HepG2 (cell line): ENCODE results near the gene ZGRF1. TPM values are rescaled to one million over a fixed set of nuclear protein-coding genes. Genes with fewer than 3 reads are reported as not detected.

Experiments
- ATAC-seq: fragments of 200-7000 bp; cut with Tn5 transposase; 3 replicates; pipeline ENCODE4 v1.9.1; 2020; ENCODE audit warnings: mild to moderate bottlenecking, moderate library complexity
- BruUV-seq: library from RNA; stranded (reverse); fragments of 400-500 nt; replicated peaks from 2 replicates; lab custom pipeline; 2021; lab: Mats Ljungman, UMichigan
- CTCF ChIA-PET: fragments of 300-600 bp; formaldehyde crosslinking; extraction: SDS; loops from one replicate; lab custom pipeline; 2021; ENCODE audit warnings: low total read pairs, inconsistent platforms, low intra/inter-chr PET ratio; lab: Yijun Ruan, JAX
- POLR2A ChIA-PET: fragments of 350-600 bp; sonication (Branson Sonifier 250); formaldehyde crosslinking; loops from one replicate; lab custom pipeline; 2020; ENCODE audit warnings: antibody characterized with exemption, inconsistent platforms; lab: Yijun Ruan, JAX
- DNase-seq: peaks from one replicate; pipeline ENCODE4 v3.0.0-alpha.2; 2015; ENCODE audit warnings: low spot score
- FAIRE-seq: peaks from 3 replicates; lab custom pipeline; 2011; peaks lifted over from hg19 to GRCh38; lab: Jason Lieb, UNC
- H2AFZ ChIP-seq: one replicate; pipeline ENCODE4 v1.6.1; 2011; ENCODE audit warnings: low read length, inconsistent platforms
- H3K27ac ChIP-seq: fragments of 300-600 bp; 3 replicates; pipeline ENCODE4 v1.8.0; 2011; ENCODE audit warnings: mixed run types, mild to moderate bottlenecking, mixed read lengths, low read length, inconsistent platforms; ENCODE audit not compliant: insufficient read depth; ENCODE audit errors: extremely low read length
- H3K27me3 ChIP-seq, 2 experiments: fragments of 200-600 bp in 1 of 2; 2 replicates in 1 of 2; 3 replicates in 1 of 2; pipeline versions ENCODE4 v1.6.0 to v1.8.0; 2011; ENCODE audit warnings: low read length in 2 of 2, mild to moderate bottlenecking in 2 of 2, moderate library complexity in 2 of 2, inconsistent platforms in 1 of 2; ENCODE audit not compliant: insufficient read depth in 2 of 2, control insufficient read depth in 1 of 2
- H3K36me3 ChIP-seq, 2 experiments: fragments of 200-600 bp in 1 of 2; replicated peaks in 1 of 2; 2 replicates in 1 of 2; 3 replicates in 1 of 2; pipeline versions ENCODE4 v1.5.1 to v1.8.0; 2011; ENCODE audit warnings: low read length in 2 of 2, inconsistent platforms in 1 of 2; ENCODE audit not compliant: insufficient read depth in 2 of 2, control insufficient read depth in 1 of 2
- H3K4me1 ChIP-seq: 2 replicates; pipeline ENCODE4 v1.5.1; 2012; ENCODE audit warnings: low read length, inconsistent platforms; ENCODE audit not compliant: insufficient read depth
- H3K4me2 ChIP-seq: 2 replicates; pipeline ENCODE4 v1.6.0; 2011; ENCODE audit warnings: low read depth, low read length, inconsistent platforms
- H3K4me3 ChIP-seq, 3 experiments: fragments of 200-600 bp in 1 of 3; sonication (generic), shearing (Covaris generic) in 1 of 3; replicated peaks in 1 of 3; 2 replicates each; pipeline ENCODE4 v1.5.1; 2011 to 2016; ENCODE audit warnings: low read length in 3 of 3, inconsistent platforms in 2 of 3, low read depth in 2 of 3, mild to moderate bottlenecking in 2 of 3, control low read depth in 1 of 3, mixed read lengths in 1 of 3; ENCODE audit not compliant: insufficient read depth in 1 of 3
- H3K79me2 ChIP-seq: one replicate; pipeline ENCODE4 v1.6.1; 2011; ENCODE audit warnings: low read length, inconsistent platforms; ENCODE audit not compliant: insufficient read depth
- H3K9ac ChIP-seq: 2 replicates; pipeline ENCODE4 v1.6.0; 2011; ENCODE audit warnings: mild to moderate bottlenecking, low read depth, low read length, inconsistent platforms; ENCODE audit not compliant: insufficient read depth
- H3K9me3 ChIP-seq: 2 replicates; pipeline ENCODE4 v1.5.1; 2012; ENCODE audit warnings: mild to moderate bottlenecking, low read length
- H4K20me1 ChIP-seq: 2 replicates; pipeline ENCODE4 v1.6.0; 2011; ENCODE audit warnings: inconsistent platforms, mild to moderate bottlenecking, low read length, moderate library complexity; ENCODE audit not compliant: insufficient read depth
- ARNTL ChIP-seq: sonication (generic); formaldehyde crosslinking; IDR thresholded peaks from 2 replicates; pipeline ENCODE4 v1.4.0; 2020; ENCODE audit warnings: mild to moderate bottlenecking, missing genetic modification reagents
- CCDC6 ChIP-seq: sonication (generic); formaldehyde crosslinking; IDR thresholded peaks from 2 replicates; pipeline ENCODE4 v1.8.1; 2022; ENCODE audit warnings: mild to moderate bottlenecking, missing genetic modification reagents, moderate library complexity
- GZF1 ChIP-seq: sonication (generic); formaldehyde crosslinking; IDR thresholded peaks from 2 replicates; pipeline ENCODE4 v1.5.1; 2020; ENCODE audit warnings: mild to moderate bottlenecking, missing genetic modification reagents
- KAT8 ChIP-seq: IDR thresholded peaks from 2 replicates; pipeline ENCODE4 v1.6.1; 2016; ENCODE audit warnings: missing genetic modification reagents, missing compliant biosample characterization
- PRDM10 ChIP-seq: sonication (generic); formaldehyde crosslinking; IDR thresholded peaks from 2 replicates; pipeline ENCODE4 v1.4.0; 2020; ENCODE audit warnings: low read depth, missing genetic modification reagents
- RFX5 ChIP-seq: IDR thresholded peaks from 2 replicates; pipeline ENCODE4 v1.6.1; 2011; ENCODE audit warnings: low read depth, low read length, improper control_type of control experiment
- SMAD3 ChIP-seq: sonication (generic); formaldehyde crosslinking; IDR thresholded peaks from 2 replicates; pipeline ENCODE4 v1.4.0; 2020; ENCODE audit warnings: missing genetic modification reagents
- SMAD9 ChIP-seq: sonication (generic); formaldehyde crosslinking; IDR thresholded peaks from 2 replicates; pipeline ENCODE4 v1.5.1; 2020; ENCODE audit warnings: mild to moderate bottlenecking, missing genetic modification reagents
- ZFP1 ChIP-seq: IDR thresholded peaks from 2 replicates; pipeline ENCODE4 v1.6.1; 2016
- ZFP37 ChIP-seq: sonication (generic); formaldehyde crosslinking; IDR thresholded peaks from 2 replicates; pipeline ENCODE4 v1.4.0; 2020; ENCODE audit warnings: missing genetic modification reagents, borderline replicate concordance
- ZFYVE20 ChIP-seq: sonication (generic); formaldehyde crosslinking; IDR thresholded peaks from 2 replicates; pipeline ENCODE4 v1.8.0; 2023; ENCODE audit warnings: low read depth, mild to moderate bottlenecking, moderate library complexity, missing genetic modification reagents, borderline replicate concordance
- ZNF33B ChIP-seq: sonication (generic); formaldehyde crosslinking; IDR thresholded peaks from 2 replicates; pipeline ENCODE4 v1.5.1; 2020; ENCODE audit warnings: mild to moderate bottlenecking, missing genetic modification reagents
- ZNF501 ChIP-seq: sonication (generic); formaldehyde crosslinking; IDR thresholded peaks from 2 replicates; pipeline ENCODE4 v1.5.1; 2020; ENCODE audit warnings: mild to moderate bottlenecking, moderate library complexity, missing genetic modification reagents
- ZNF615 ChIP-seq: sonication (generic); formaldehyde crosslinking; IDR thresholded peaks from 2 replicates; pipeline ENCODE4 v1.5.0; 2020; ENCODE audit warnings: mild to moderate bottlenecking, missing genetic modification reagents, borderline replicate concordance
- ZNF644 ChIP-seq: IDR thresholded peaks from 2 replicates; pipeline ENCODE4 v1.6.1; 2016; ENCODE audit warnings: low read depth
- ZNF839 ChIP-seq: sonication (generic); formaldehyde crosslinking; IDR thresholded peaks from 2 replicates; pipeline ENCODE4 v1.4.0; 2020; ENCODE audit warnings: missing genetic modification reagents, mild to moderate bottlenecking, borderline replicate concordance
- WGBS: methylation state at CpG from one replicate; pipeline ENCODE4 v1.1.6; 2017; ENCODE audit warnings: low lambda C conversion rate; 5-methylcytosine and 5-hydroxymethylcytosine counted together
- in situ Hi-C: cut with HindIII; loops from 2 replicates; pipeline ENCODE4 v1.10.0; 2017; ENCODE audit warnings: low pct_unique_long_range_greater_than_20kb; ENCODE audit not compliant: extremely low pct_ligation_motif_present
- intact Hi-C: fragments of 100-400 bp; cut with micrococcal nuclease; formaldehyde crosslinking; loops from one replicate; pipeline ENCODE4 v1.10.0; 2022; ENCODE audit not compliant: unreplicated experiment
- polyA plus RNA-seq, 8 experiments: library from polyadenylated mRNA; depleted of rRNA in 3 of 8; stranded (reverse) in 7 of 8; unstranded in 1 of 8; fragments of >200 nt; fragmentation: Illumina TruSeq in 4 of 8; extraction: Trizol in 4 of 8; gene quantifications; 2 replicates each; pipeline versions ENCODE4 v1.2.1 to v1.2.3, GENCODE V29; 2011 to 2016; ENCODE audit warnings: low read depth in 4 of 8, missing spikeins in 1 of 8, mixed read lengths in 1 of 8; ENCODE audit not compliant: insufficient read depth in 1 of 8
- total RNA-seq, 5 experiments: library from RNA; depleted of rRNA; stranded (reverse); fragments of >200 nt; fragmentation: Illumina TruSeq; extraction: Trizol; gene quantifications; 2 replicates each; pipeline ENCODE4 v1.2.3, GENCODE V29; 2016; ENCODE audit warnings: low read depth in 1 of 5
- TF ChIP-seq, protein P1 (sequence below): IDR thresholded peaks from 2 replicates; pipeline ENCODE4 v1.6.1; 2016; ENCODE audit warnings: low read depth, control low read depth
- TF ChIP-seq, protein P2 (sequence below): sonication (generic); formaldehyde crosslinking; IDR thresholded peaks from 2 replicates; pipeline ENCODE4 v1.8.1; 2023; ENCODE audit warnings: mild to moderate bottlenecking, missing genetic modification reagents

The ZGRF1 gene
- total and polyA plus RNA-seq, 2 of the 13 experiments (the other 11 are each of a cell fraction or from before 2014, with no cell fraction given): 8.6 to 15.9 TPM

- CTCF ChIA-PET: no interaction called here
- Histone ChIP-seq H3K9me3 (no peaks in the 10 kb centered on the region), H3K4me3 (no peak overlapping the region), H3K9ac (no peak overlapping the region), H3K4me1 (no peaks in the 10 kb centered on the region), H2AFZ (no peak overlapping the region), H3K27me3 (no peaks in the 10 kb centered on the region), H4K20me1 (no peaks in the 10 kb centered on the region), H3K27ac (no peak overlapping the region), H3K4me2 (no peak overlapping the region), H3K36me3 (no peaks in the 10 kb centered on the region; a peak in 1 of 5 replicates), H3K79me2 (no peaks in the 10 kb centered on the region)
- FAIRE-seq (no peak), DNase-seq (peak; percentile 17), ATAC-seq (peak; percentile 35; the same call in 1 of the 3 replicates)
- BruUV-seq: no TSS peak
- POLR2A ChIA-PET: no interaction called here
- intact Hi-C loops (no loop called here), in situ Hi-C loops (no loop called here)
- WGBS: 70% methylated on average over 2 of the region's 2 CpGs
- TF ChIP-seq GZF1: no peak
- TF ChIP-seq SMAD3 (CRISPR knock-in tag): no peak
- TF ChIP-seq CCDC6 (CRISPR knock-in tag): no peak
- TF ChIP-seq SMAD9 (CRISPR knock-in tag): no peak
- TF ChIP-seq ZNF839: no peak
- no peak for TF ChIP-seq ZNF615
- TF ChIP-seq ZNF501 (CRISPR knock-in tag): no peak
- TF ChIP-seq, protein P1, sequence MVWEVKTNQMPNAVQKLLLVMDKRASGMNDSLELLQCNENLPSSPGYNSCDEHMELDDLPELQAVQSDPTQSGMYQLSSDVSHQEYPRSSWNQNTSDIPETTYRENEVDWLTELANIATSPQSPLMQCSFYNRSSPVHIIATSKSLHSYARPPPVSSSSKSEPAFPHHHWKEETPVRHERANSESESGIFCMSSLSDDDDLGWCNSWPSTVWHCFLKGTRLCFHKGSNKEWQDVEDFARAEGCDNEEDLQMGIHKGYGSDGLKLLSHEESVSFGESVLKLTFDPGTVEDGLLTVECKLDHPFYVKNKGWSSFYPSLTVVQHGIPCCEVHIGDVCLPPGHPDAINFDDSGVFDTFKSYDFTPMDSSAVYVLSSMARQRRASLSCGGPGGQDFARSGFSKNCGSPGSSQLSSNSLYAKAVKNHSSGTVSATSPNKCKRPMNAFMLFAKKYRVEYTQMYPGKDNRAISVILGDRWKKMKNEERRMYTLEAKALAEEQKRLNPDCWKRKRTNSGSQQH (CRISPR knock-in tag): no peak
- TF ChIP-seq ZNF33B (CRISPR knock-in tag): no peak
- TF ChIP-seq ZNF644 (CRISPR knock-in tag): no peak
- TF ChIP-seq PRDM10 (CRISPR knock-in tag): no peak
- TF ChIP-seq ZFP1 (CRISPR knock-in tag): no peak
- TF ChIP-seq ARNTL: no peak
- no peak for TF ChIP-seq ZFYVE20 (CRISPR knock-in tag)
- TF ChIP-seq RFX5: no peak
- TF ChIP-seq ZFP37 (CRISPR knock-in tag): no peak
- TF ChIP-seq, protein P2, sequence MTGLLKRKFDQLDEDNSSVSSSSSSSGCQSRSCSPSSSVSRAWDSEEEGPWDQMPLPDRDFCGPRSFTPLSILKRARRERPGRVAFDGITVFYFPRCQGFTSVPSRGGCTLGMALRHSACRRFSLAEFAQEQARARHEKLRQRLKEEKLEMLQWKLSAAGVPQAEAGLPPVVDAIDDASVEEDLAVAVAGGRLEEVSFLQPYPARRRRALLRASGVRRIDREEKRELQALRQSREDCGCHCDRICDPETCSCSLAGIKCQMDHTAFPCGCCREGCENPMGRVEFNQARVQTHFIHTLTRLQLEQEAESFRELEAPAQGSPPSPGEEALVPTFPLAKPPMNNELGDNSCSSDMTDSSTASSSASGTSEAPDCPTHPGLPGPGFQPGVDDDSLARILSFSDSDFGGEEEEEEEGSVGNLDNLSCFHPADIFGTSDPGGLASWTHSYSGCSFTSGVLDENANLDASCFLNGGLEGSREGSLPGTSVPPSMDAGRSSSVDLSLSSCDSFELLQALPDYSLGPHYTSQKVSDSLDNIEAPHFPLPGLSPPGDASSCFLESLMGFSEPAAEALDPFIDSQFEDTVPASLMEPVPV (CRISPR knock-in tag): no peak
- TF ChIP-seq KAT8 (CRISPR knock-in tag): no peak
These were observed 84.0 kb downstream of the ZGRF1 start for GRCh38 chr4:112552668-112553067.
